Peyer's patch (tissue), 4 donors: Measurements from ENCODE around the gene KIF25. TPM values are rescaled to one million over a fixed set of nuclear protein-coding genes. Genes with fewer than 3 reads are reported as not detected.

Experiments used
- DNase-seq, 3 donors: peaks; one replicate each; pipeline ENCODE4 v3.0.0-alpha.2; 2017 to 2019
- H3K27ac ChIP-seq, 4 donors: fragments of 200-600 bp; sonication (generic); one replicate each; pipeline ENCODE4 v1.5.1; 2016 to 2019
- H3K27me3 ChIP-seq, 2 donors: fragments of 200-600 bp; sonication (generic); one replicate each; pipeline ENCODE4 v1.5.1; 2019
- H3K36me3 ChIP-seq, 3 donors: fragments of 200-600 bp; sonication (generic); one replicate each; pipeline ENCODE4 v1.5.1; 2016 to 2019
- H3K4me1 ChIP-seq, 4 donors: fragments of 200-600 bp; sonication (generic); one replicate each; pipeline ENCODE4 v1.5.1; 2016 to 2019
- H3K4me3 ChIP-seq, 4 donors: fragments of 200-600 bp; sonication (generic); 1 replicate in 3 of 4; 2 replicates in 1 of 4; pipeline ENCODE4 v1.5.1; 2016 to 2019; ENCODE audit warnings: mild to moderate bottlenecking in 1 of 4
- H3K9me3 ChIP-seq, 4 donors: fragments of 200-600 bp; sonication (generic); one replicate each; pipeline ENCODE4 v1.5.1; 2016 to 2019; ENCODE audit warnings: mild to moderate bottlenecking in 1 of 4
- POLR2A ChIP-seq, 2 donors: fragments of 450-650 bp; IDR thresholded peaks; one replicate each; pipeline ENCODE4 v1.5.1; 2017; ENCODE audit warnings: antibody characterized with exemption in 2 of 2, mild to moderate bottlenecking in 2 of 2, moderate library complexity in 2 of 2
- total RNA-seq, 4 donors: library from RNA; depleted of rRNA; stranded (reverse); fragments of >200 nt; gene quantifications; one replicate each; pipeline ENCODE4 v1.1.0, GENCODE V29; 2016
- TF ChIP-seq, protein P1 (sequence below), 6 experiments: fragments of 450-650 bp in 4 of 6; fragments of 200-600 bp in 2 of 6; sonication (generic) in 1 of 6; IDR thresholded peaks; one replicate each; pipeline ENCODE4 v1.5.1; 2017 to 2019; ENCODE audit warnings: antibody characterized with exemption in 6 of 6, mild to moderate bottlenecking in 3 of 6, moderate library complexity in 1 of 6

Gene KIF25
- total RNA-seq, 4 donors from 2014 or later: not detected

GRCh38 chr6:167993831-167994230 lies 3.6 kb upstream of the KIF25 start:
- Histone ChIP-seq H3K27me3 (no peaks in the 10 kb centered on the region), H3K9me3 (no peaks in the 10 kb centered on the region), H3K4me1 (no peaks in the 10 kb centered on the region), H3K27ac (no peak overlapping the region), H3K4me3 (no peak overlapping the region), H3K36me3 (no peaks in the 10 kb centered on the region)
- DNase-seq: no peak
- TF ChIP-seq, protein P1, sequence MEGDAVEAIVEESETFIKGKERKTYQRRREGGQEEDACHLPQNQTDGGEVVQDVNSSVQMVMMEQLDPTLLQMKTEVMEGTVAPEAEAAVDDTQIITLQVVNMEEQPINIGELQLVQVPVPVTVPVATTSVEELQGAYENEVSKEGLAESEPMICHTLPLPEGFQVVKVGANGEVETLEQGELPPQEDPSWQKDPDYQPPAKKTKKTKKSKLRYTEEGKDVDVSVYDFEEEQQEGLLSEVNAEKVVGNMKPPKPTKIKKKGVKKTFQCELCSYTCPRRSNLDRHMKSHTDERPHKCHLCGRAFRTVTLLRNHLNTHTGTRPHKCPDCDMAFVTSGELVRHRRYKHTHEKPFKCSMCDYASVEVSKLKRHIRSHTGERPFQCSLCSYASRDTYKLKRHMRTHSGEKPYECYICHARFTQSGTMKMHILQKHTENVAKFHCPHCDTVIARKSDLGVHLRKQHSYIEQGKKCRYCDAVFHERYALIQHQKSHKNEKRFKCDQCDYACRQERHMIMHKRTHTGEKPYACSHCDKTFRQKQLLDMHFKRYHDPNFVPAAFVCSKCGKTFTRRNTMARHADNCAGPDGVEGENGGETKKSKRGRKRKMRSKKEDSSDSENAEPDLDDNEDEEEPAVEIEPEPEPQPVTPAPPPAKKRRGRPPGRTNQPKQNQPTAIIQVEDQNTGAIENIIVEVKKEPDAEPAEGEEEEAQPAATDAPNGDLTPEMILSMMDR (IDR thresholded peaks at IDR 0.05): no peak
- TF ChIP-seq POLR2A (IDR thresholded peaks at IDR 0.05): no peak

DNA sequence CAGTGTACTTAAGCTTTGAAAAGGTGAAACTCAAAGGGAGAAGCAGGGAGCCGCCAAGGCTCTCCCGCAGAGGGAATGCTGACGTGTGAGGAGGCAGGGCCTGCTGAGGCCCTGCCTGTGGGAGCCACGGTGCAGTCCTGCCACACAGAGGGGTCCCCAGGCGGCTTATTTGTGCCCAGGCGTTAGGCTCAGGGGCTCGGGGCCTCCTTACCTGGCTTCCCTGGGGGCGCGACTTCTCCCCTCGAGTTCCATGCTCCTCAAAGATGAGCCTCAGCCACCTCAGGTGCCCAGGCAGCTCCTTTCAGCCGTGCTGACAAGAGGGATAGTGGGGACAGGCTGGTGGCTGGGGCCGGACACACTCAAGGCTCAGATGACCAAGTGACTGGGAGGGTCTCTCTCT lies 2.2 kb upstream of the KIF25 start:
- Histone ChIP-seq H3K27me3 (no peaks in the 10 kb centered on the region), H3K9me3 (no peaks in the 10 kb centered on the region), H3K4me1 (no peaks in the 10 kb centered on the region), H3K27ac (no peak overlapping the region), H3K36me3 (no peaks in the 10 kb centered on the region), H3K4me3 (no peak overlapping the region)
- TF ChIP-seq, protein P1 (IDR thresholded peaks at IDR 0.05): no peak
- no peak for TF ChIP-seq POLR2A (IDR thresholded peaks at IDR 0.05)
- no peak for DNase-seq

DNA sequence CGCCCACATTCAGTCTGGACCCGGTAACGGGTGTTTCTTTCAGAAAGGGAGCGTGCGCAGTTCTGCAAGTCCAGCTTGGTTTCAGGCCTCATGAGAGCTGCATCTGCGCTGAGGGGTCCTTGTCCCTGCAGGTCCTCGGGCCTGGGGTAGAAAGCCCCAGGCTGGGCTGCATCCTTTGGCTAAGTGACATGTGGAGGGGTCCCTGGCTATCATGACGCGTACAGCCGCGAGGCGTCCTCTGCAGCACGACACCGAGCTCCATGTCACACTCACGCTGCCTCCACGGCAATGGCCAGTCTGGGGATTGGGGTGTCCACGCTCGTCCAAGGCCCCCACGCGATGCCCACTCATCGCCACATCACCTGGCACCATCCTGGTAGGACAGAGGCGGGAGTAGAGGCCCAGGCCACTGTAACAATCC lies 1.7 kb upstream of the KIF25 start:
- TF ChIP-seq POLR2A (IDR thresholded peaks at IDR 0.05): no peak
- TF ChIP-seq, protein P1 (IDR thresholded peaks at IDR 0.05): no peak
- Histone ChIP-seq H3K36me3 (no peaks in the 10 kb centered on the region), H3K27me3 (no peaks in the 10 kb centered on the region), H3K27ac (no peak overlapping the region), H3K9me3 (no peaks in the 10 kb centered on the region), H3K4me1 (no peaks in the 10 kb centered on the region), H3K4me3 (no peak overlapping the region)
- DNase-seq: no peak

- Histone ChIP-seq H3K9me3 (no peaks in the 10 kb centered on the region), H3K4me1 (no peaks in the 10 kb centered on the region), H3K4me3 (no peak overlapping the region), H3K27ac (no peak overlapping the region), H3K27me3 (no peaks in the 10 kb centered on the region), H3K36me3 (no peaks in the 10 kb centered on the region)
- DNase-seq: no peak
- TF ChIP-seq, protein P1 (IDR thresholded peaks at IDR 0.05): no peak
- TF ChIP-seq POLR2A (IDR thresholded peaks at IDR 0.05): no peak
Observed at GRCh38 chr6:167996424-167997199, 859 bp upstream of the KIF25 start.

DNA sequence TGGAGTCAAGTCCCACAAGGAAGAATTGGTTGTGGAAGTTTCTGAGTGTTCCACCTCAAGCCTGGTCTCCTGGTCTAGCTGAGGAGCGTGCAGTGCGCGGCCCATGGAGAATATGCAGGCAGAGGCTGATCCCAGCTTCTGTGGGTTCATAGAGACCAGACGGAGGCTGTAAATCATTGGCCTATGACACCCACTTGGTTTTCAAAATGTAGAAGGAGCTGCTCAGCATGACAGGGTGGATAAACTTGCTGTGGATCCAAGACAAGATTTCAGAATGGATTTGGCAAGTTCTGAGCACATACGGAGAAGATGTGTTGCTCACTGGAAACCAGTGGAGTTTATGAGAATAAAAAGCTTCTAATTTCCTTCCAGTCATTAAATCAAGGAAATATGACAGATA lies 744 bp downstream of the KIF25 start:
- Histone ChIP-seq H3K4me3 (no peak overlapping the region), H3K9me3 (no peaks in the 10 kb centered on the region), H3K36me3 (no peaks in the 10 kb centered on the region), H3K4me1 (no peaks in the 10 kb centered on the region), H3K27me3 (no peaks in the 10 kb centered on the region), H3K27ac (no peak overlapping the region)
- DNase-seq: no peak
- TF ChIP-seq, protein P1 (IDR thresholded peaks at IDR 0.05): no peak
- no peak for TF ChIP-seq POLR2A (IDR thresholded peaks at IDR 0.05)
